ENCODE measurements around the gene ELL2.

The ELL2 gene

GRCh38 chr5:95969651-95970358 lies 8.2 kb upstream of the ELL2 start:
- intact Hi-C loops (cut with micrococcal nuclease), result loop anchor here (10.0 kb wide), 1 partner anchor 325 kb away; the partner anchor contains the start of gene RFESD
- no peaks in the 10 kb centered on the region for H3K9me3 Mint-ChIP-seq
- no peak overlapping the region for H3K27ac Mint-ChIP-seq
- peaks cover 5% of the 10 kb centered on the region for H3K4me1 Mint-ChIP-seq (ENCODE audit: low read depth)
- H3K36me3 Mint-ChIP-seq (ENCODE audit: low read depth), result no peaks in the 10 kb centered on the region
- H3K27me3 Mint-ChIP-seq, result no peaks in the 10 kb centered on the region
- H3K4me3 Mint-ChIP-seq, result no peak overlapping the region

GRCh38 chr5:95969055-95969454 lies 7.4 kb upstream of the ELL2 start:
- no peak overlapping the region for H3K4me3 Mint-ChIP-seq
- no peak overlapping the region for H3K27ac Mint-ChIP-seq
- intact Hi-C loops (cut with micrococcal nuclease), result loop anchor here (10.0 kb wide), 1 partner anchor 324 kb away; the partner anchor contains the start of gene RFESD
- peaks cover 4% of the 10 kb centered on the region for H3K4me1 Mint-ChIP-seq (ENCODE audit: low read depth)
- H3K27me3 Mint-ChIP-seq, result no peaks in the 10 kb centered on the region
- no peaks in the 10 kb centered on the region for H3K9me3 Mint-ChIP-seq
- H3K36me3 Mint-ChIP-seq (ENCODE audit: low read depth), result no peaks in the 10 kb centered on the region

GRCh38 chr5:95967236-95967635 lies 5.6 kb upstream of the ELL2 start:
- Mint-ChIP-seq H3K4me3 (no peak overlapping the region), H3K36me3 (ENCODE audit: low read depth) (no peaks in the 10 kb centered on the region), H3K4me1 (ENCODE audit: low read depth) (peaks cover 6% of the 10 kb centered on the region), H3K9me3 (no peaks in the 10 kb centered on the region), H3K27me3 (peaks cover 5% of the 10 kb centered on the region), H3K27ac (no peak overlapping the region)
- intact Hi-C loops (cut with micrococcal nuclease), result loop anchor here (10.0 kb wide), 1 partner anchor 322 kb away; the partner anchor contains the start of gene RFESD

- Mint-ChIP-seq H3K9me3 (no peaks in the 10 kb centered on the region), H3K36me3 (ENCODE audit: low read depth) (peaks cover 10% of the 10 kb centered on the region), H3K4me3 (no peak overlapping the region), H3K4me1 (ENCODE audit: low read depth) (peaks cover 12% of the 10 kb centered on the region), H3K27me3 (peaks cover 8% of the 10 kb centered on the region), H3K27ac (no peak overlapping the region)
- intact Hi-C loops (cut with micrococcal nuclease), result loop anchor here (10.0 kb wide), 1 partner anchor 321 kb away; the partner anchor contains the start of gene RFESD
These were observed 4.4 kb upstream of the ELL2 start for GRCh38 chr5:95966005-95966404.

- peaks cover 33% of the 10 kb centered on the region for H3K4me1 Mint-ChIP-seq (ENCODE audit: low read depth)
- H3K4me3 Mint-ChIP-seq, result no peak overlapping the region
- H3K27ac Mint-ChIP-seq, result no peak overlapping the region
- intact Hi-C loops (cut with micrococcal nuclease), result loop anchor here (5.0 to 10.0 kb wide), 2 partner anchors 183 to 319 kb away; partner anchors contain the start of gene RFESD
- peaks cover 15% of the 10 kb centered on the region for H3K36me3 Mint-ChIP-seq (ENCODE audit: low read depth)
- H3K27me3 Mint-ChIP-seq, result peaks cover 24% of the 10 kb centered on the region
- H3K9me3 Mint-ChIP-seq, result no peaks in the 10 kb centered on the region
These were observed 2.2 kb upstream of the ELL2 start for GRCh38 chr5:95963650-95964410.

GRCh38 chr5:95962785-95963184 lies 1.1 kb upstream of the ELL2 start:
- intact Hi-C loops (cut with micrococcal nuclease), result loop anchor here (5.0 to 10.0 kb wide), 2 partner anchors 185 to 318 kb away; partner anchors contain the start of gene RFESD
- Mint-ChIP-seq H3K27ac (peak overlapping the region; percentile 91), H3K27me3 (peaks cover 24% of the 10 kb centered on the region), H3K36me3 (ENCODE audit: low read depth) (peaks cover 15% of the 10 kb centered on the region), H3K9me3 (no peaks in the 10 kb centered on the region), H3K4me1 (ENCODE audit: low read depth) (peaks cover 40% of the 10 kb centered on the region), H3K4me3 (no peak overlapping the region)

- H3K4me3 Mint-ChIP-seq, result peak overlapping the region; percentile 97
- H3K27me3 Mint-ChIP-seq, result peaks cover 24% of the 10 kb centered on the region
- H3K27ac Mint-ChIP-seq, result peak overlapping the region; percentile 91
- intact Hi-C loops (cut with micrococcal nuclease), result loop anchor here (5.0 to 10.0 kb wide), 2 partner anchors 185 to 318 kb away; partner anchors contain the start of gene RFESD
- H3K4me1 Mint-ChIP-seq (ENCODE audit: low read depth), result peaks cover 40% of the 10 kb centered on the region
- H3K9me3 Mint-ChIP-seq, result no peaks in the 10 kb centered on the region
- H3K36me3 Mint-ChIP-seq (ENCODE audit: low read depth), result peaks cover 15% of the 10 kb centered on the region
These were observed 773 bp upstream of the ELL2 start for GRCh38 chr5:95962475-95962773.

GRCh38 chr5:95960667-95961616 lies 709 bp downstream of the ELL2 start:
- Mint-ChIP-seq H3K27me3 (peaks cover 24% of the 10 kb centered on the region), H3K36me3 (ENCODE audit: low read depth) (peaks cover 15% of the 10 kb centered on the region), H3K4me1 (ENCODE audit: low read depth) (peaks cover 48% of the 10 kb centered on the region), H3K4me3 (peak overlapping the region; percentile 97), H3K9me3 (no peaks in the 10 kb centered on the region), H3K27ac (peak overlapping the region; percentile 91)
- intact Hi-C loops (cut with micrococcal nuclease), result loop anchor here (1.0 to 10.0 kb wide), 4 partner anchors 102 to 375 kb away; partner anchors contain the start of gene RFESD

- Mint-ChIP-seq H3K36me3 (ENCODE audit: low read depth) (peaks cover 15% of the 10 kb centered on the region), H3K9me3 (no peaks in the 10 kb centered on the region), H3K4me1 (ENCODE audit: low read depth) (peaks cover 57% of the 10 kb centered on the region), H3K27ac (peak overlapping the region; percentile 91), H3K4me3 (peak overlapping the region; percentile 97), H3K27me3 (peaks cover 24% of the 10 kb centered on the region)
- intact Hi-C loops (cut with micrococcal nuclease), result loop anchor here (2.0 to 10.0 kb wide), 3 partner anchors 101 to 315 kb away; partner anchors contain the start of gene RFESD
These were observed 1.6 kb downstream of the ELL2 start for GRCh38 chr5:95959888-95960666.

- Mint-ChIP-seq H3K36me3 (ENCODE audit: low read depth) (peaks cover 20% of the 10 kb centered on the region), H3K4me1 (ENCODE audit: low read depth) (peaks cover 62% of the 10 kb centered on the region), H3K27ac (peak overlapping the region; percentile 13), H3K4me3 (peak overlapping the region; percentile 97), H3K27me3 (peaks cover 24% of the 10 kb centered on the region), H3K9me3 (no peaks in the 10 kb centered on the region)
- intact Hi-C loops (cut with micrococcal nuclease), result no loop called here
These were observed 2.4 kb downstream of the ELL2 start for GRCh38 chr5:95959051-95959887.

GRCh38 chr5:95958310-95959014 lies 3.2 kb downstream of the ELL2 start:
- H3K27me3 Mint-ChIP-seq, result peaks cover 24% of the 10 kb centered on the region
- H3K9me3 Mint-ChIP-seq, result no peaks in the 10 kb centered on the region
- no peak overlapping the region for H3K27ac Mint-ChIP-seq
- intact Hi-C loops (cut with micrococcal nuclease), result no loop called here
- H3K36me3 Mint-ChIP-seq (ENCODE audit: low read depth), result peaks cover 20% of the 10 kb centered on the region
- peaks cover 67% of the 10 kb centered on the region for H3K4me1 Mint-ChIP-seq (ENCODE audit: low read depth)
- H3K4me3 Mint-ChIP-seq, result no peak overlapping the region

All from dendritic cell treated with granulocyte-macrophage colony-stimulating factor and Interleukin-4, amounts not matched to agents 40 ng/mL and 50 ng/mL, for 4 days (primary cell).